Calu3 (cell line): ENCODE measurements around the gene ACAD9. TPM values are rescaled to one million over a fixed set of nuclear protein-coding genes. Genes with fewer than 3 reads are reported as not detected.
"Not testable (repeated sequence)": the region's sequence is repeated elsewhere in the genome, so short reads cannot be mapped to it uniquely, and the experiment has no call there.

Experiments
- Bru-seq: library from RNA; stranded (reverse); fragments of 400-500 nt; gene quantifications from one replicate; lab custom pipeline; 2021; lab: Mats Ljungman, UMichigan
- BruChase-seq, 2 experiments: library from RNA; stranded (reverse); fragments of 400-500 nt; gene quantifications; one replicate each; lab custom pipeline; 2021; lab: Mats Ljungman, UMichigan
- BruUV-seq: library from RNA; stranded (reverse); fragments of 400-500 nt; replicated peaks from 2 replicates; lab custom pipeline; 2021; lab: Mats Ljungman, UMichigan
- CTCF ChIA-PET: fragments of 300-600 bp; sonication (Branson Sonifier 250); formaldehyde crosslinking; loops from one replicate; lab custom pipeline; 2022; ENCODE audit warnings: antibody characterized with exemption; lab: Charles Lee
- DNase-seq: peaks from one replicate; pipeline ENCODE4 v3.0.0; 2022
- H3K27ac Mint-ChIP-seq: one replicate; pipeline ENCODE4 v1.8.0; 2022; ENCODE audit warnings: mixed read lengths; ENCODE audit not compliant: unreplicated experiment
- H3K27me3 Mint-ChIP-seq: one replicate; pipeline ENCODE4 v1.8.0; 2022; ENCODE audit warnings: mixed read lengths; ENCODE audit not compliant: unreplicated experiment
- H3K36me3 Mint-ChIP-seq: one replicate; pipeline ENCODE4 v1.8.0; 2022; ENCODE audit warnings: mild to moderate bottlenecking, moderate library complexity, mixed read lengths; ENCODE audit not compliant: insufficient read depth, unreplicated experiment
- H3K4me1 Mint-ChIP-seq: one replicate; pipeline ENCODE4 v1.8.0; 2022; ENCODE audit warnings: mild to moderate bottlenecking, low read depth, mixed read lengths; ENCODE audit not compliant: unreplicated experiment
- H3K4me3 Mint-ChIP-seq: one replicate; pipeline ENCODE4 v1.8.0; 2022; ENCODE audit warnings: mild to moderate bottlenecking, low read depth, moderate library complexity, mixed read lengths; ENCODE audit not compliant: unreplicated experiment
- H3K9me3 Mint-ChIP-seq: one replicate; pipeline ENCODE4 v1.8.0; 2022; ENCODE audit warnings: low read depth, mixed read lengths; ENCODE audit not compliant: unreplicated experiment
- intact Hi-C: fragments of 100-400 bp; cut with micrococcal nuclease; formaldehyde crosslinking; loops from one replicate; pipeline ENCODE4 v1.10.0; 2022; ENCODE audit not compliant: unreplicated experiment
- long read RNA-seq: library from polyadenylated mRNA; stranded (forward); transcript quantifications from one replicate; pipeline ENCODE4 v2.0.0, GENCODE V29; 2022
- total RNA-seq: library from RNA; stranded (reverse); gene quantifications from 2 replicates; pipeline ENCODE4 v1.2.3, GENCODE V29; 2022
- TF ChIP-seq, protein P1 (sequence below): fragments of 200-600 bp; IDR thresholded peaks from one replicate; pipeline ENCODE4 v1.8.0; 2022; ENCODE audit warnings: antibody characterized with exemption; ENCODE audit not compliant: unreplicated experiment

The ACAD9 gene
- 112 and 124 TPM in 2 replicates for total RNA-seq
- percentile 91 among the genes with signal in this experiment for Bru-seq, nascent RNA
- percentile 89 among the genes with signal in this experiment for BruChase-seq, experiment 1, labeled RNA remaining after a 6-hour chase
- percentile 94 among the genes with signal in this experiment for BruChase-seq, experiment 2, labeled RNA remaining after a 2-hour chase
- long read RNA-seq, transcript ACAD9-206 (18 exons, 2,431 nt): minor isoform, 5 of 55 reads
- long read RNA-seq, transcript ACAD9-201 (18 exons, 2,454 nt): major isoform, 26 of 55 reads
- long read RNA-seq, partial matches to known transcripts: 15 of 55 reads
- long read RNA-seq, other reads (novel, unspliced or antisense): 9 of 55 reads

GRCh38 chr3:128879125-128879969, at the start of gene ACAD9:
Gene ACAD9 (plus strand): TSS chr3:128879620. CDS start chr3:128879692, 72 bp downstream.
- intact Hi-C loops: loop anchor here (10.0 kb wide), 1 partner anchor 215 kb away; no protein-coding TSS in a partner anchor
- Mint-ChIP-seq H3K27ac (peak within 1 kb of the TSS; percentile 84), H3K4me3 (peak within 1 kb of the TSS; percentile 81), H3K36me3 (peaks cover 56% of the 10 kb centered on the region), H3K27me3 (peaks cover 12% of the 10 kb centered on the region), H3K4me1 (peaks cover 43% of the 10 kb centered on the region), H3K9me3 (no peaks in the 10 kb centered on the region)
- BruUV-seq: TSS peak; percentile 67
- CTCF ChIA-PET: interaction anchor here (0.5 to 3.7 kb wide), 11 partner anchors 9 to 262 kb away, joined by 3 to 15 read pairs (median 3); no protein-coding TSS in a partner anchor
- TF ChIP-seq, protein P1, sequence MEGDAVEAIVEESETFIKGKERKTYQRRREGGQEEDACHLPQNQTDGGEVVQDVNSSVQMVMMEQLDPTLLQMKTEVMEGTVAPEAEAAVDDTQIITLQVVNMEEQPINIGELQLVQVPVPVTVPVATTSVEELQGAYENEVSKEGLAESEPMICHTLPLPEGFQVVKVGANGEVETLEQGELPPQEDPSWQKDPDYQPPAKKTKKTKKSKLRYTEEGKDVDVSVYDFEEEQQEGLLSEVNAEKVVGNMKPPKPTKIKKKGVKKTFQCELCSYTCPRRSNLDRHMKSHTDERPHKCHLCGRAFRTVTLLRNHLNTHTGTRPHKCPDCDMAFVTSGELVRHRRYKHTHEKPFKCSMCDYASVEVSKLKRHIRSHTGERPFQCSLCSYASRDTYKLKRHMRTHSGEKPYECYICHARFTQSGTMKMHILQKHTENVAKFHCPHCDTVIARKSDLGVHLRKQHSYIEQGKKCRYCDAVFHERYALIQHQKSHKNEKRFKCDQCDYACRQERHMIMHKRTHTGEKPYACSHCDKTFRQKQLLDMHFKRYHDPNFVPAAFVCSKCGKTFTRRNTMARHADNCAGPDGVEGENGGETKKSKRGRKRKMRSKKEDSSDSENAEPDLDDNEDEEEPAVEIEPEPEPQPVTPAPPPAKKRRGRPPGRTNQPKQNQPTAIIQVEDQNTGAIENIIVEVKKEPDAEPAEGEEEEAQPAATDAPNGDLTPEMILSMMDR: no peak
- peak; percentile 100 for DNase-seq

- H3K36me3 Mint-ChIP-seq, H3K27ac Mint-ChIP-seq, H3K4me1 Mint-ChIP-seq, H3K27me3 Mint-ChIP-seq, H3K4me3 Mint-ChIP-seq, BruUV-seq, intact Hi-C loops, DNase-seq, H3K9me3 Mint-ChIP-seq: not testable (repeated sequence)
- CTCF ChIA-PET: interaction anchor here (1.1 kb wide), 1 partner anchor 78 kb away, joined by 3 read pairs; no protein-coding TSS in a partner anchor
Measured at GRCh38 chr3:128829925-128830625, 49.3 kb upstream of the ACAD9 start.

GRCh38 chr3:128830762-128831161, 48.7 kb upstream of the ACAD9 start:
- H3K4me3 Mint-ChIP-seq, intact Hi-C loops, H3K27ac Mint-ChIP-seq, H3K36me3 Mint-ChIP-seq, DNase-seq, H3K4me1 Mint-ChIP-seq, BruUV-seq, H3K9me3 Mint-ChIP-seq, CTCF ChIA-PET: not testable (repeated sequence)
- peaks cover 11% of the 10 kb centered on the region for H3K27me3 Mint-ChIP-seq

GRCh38 chr3:128832979-128833378, 46.4 kb upstream of the ACAD9 start:
- H3K27ac Mint-ChIP-seq, H3K4me3 Mint-ChIP-seq, H3K36me3 Mint-ChIP-seq, BruUV-seq, H3K9me3 Mint-ChIP-seq, CTCF ChIA-PET, intact Hi-C loops, H3K4me1 Mint-ChIP-seq, DNase-seq: not testable (repeated sequence)
- peaks cover 13% of the 10 kb centered on the region for H3K27me3 Mint-ChIP-seq

GRCh38 chr3:128835096-128835495, 44.3 kb upstream of the ACAD9 start:
- CTCF ChIA-PET: no interaction called here
- H3K4me1 Mint-ChIP-seq: no peaks in the 10 kb centered on the region
- DNase-seq: no peak
- no peaks in the 10 kb centered on the region for H3K9me3 Mint-ChIP-seq
- H3K27me3 Mint-ChIP-seq: peaks cover 17% of the 10 kb centered on the region
- H3K27ac Mint-ChIP-seq: no peak overlapping the region
- TF ChIP-seq, protein P1: no peak
- intact Hi-C loops: no loop called here
- H3K4me3 Mint-ChIP-seq: no peak overlapping the region
- no peaks in the 10 kb centered on the region for H3K36me3 Mint-ChIP-seq
- BruUV-seq: no TSS peak
